ENCODE data around the gene ZNF559. TPM values are rescaled to one million over a fixed set of nuclear protein-coding genes. Genes with fewer than 3 reads are reported as not detected.
"Not testable (repeated sequence)": the region's sequence is repeated elsewhere in the genome, so short reads cannot be mapped to it uniquely, and the experiment has no call there.

Gene ZNF559
- total RNA-seq: 10 to 100 TPM; 18.4 to 39.1 (median 23.4) TPM

DNA sequence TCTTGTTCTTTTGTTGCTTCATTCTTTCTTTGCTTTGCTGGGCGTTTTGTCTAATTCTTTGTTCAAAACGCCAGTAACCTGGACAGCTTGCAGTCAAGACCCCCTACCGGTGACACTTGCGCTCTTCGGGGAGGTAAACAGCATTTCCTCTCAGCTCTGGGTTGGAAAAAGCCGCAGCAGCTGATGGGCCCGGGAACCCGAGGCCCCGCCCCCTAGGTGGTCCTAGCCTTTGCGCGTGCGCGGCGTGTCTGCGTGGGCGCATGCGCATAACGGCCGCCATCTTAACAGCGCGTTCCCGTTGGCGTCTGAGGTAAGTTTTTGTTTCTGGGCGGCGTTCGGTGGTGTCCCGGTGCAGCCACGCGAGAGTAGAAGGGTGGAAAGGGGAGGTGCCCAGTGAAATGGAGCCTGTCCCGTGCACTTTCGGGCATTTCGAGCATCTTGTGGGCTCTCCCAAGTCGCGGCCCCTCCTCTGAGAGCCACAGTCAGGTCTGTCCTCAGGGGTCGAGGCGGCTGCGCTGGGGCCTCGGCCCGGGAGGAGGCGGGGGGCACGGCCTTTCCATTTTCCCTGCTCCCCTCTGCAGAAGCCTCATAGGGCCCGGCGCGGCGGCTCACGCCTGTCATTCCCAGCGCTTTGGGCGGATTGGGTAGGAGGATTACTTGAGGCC lies at the start of gene ZNF559:
ZNF559 (plus strand) TSS at position 261 of the 665 bp plus-strand sequence. CDS start 14,371 bp downstream, outside the sequence.
- Histone ChIP-seq H3K4me3 (peak within 1 kb of the TSS; percentile 72 to 89 (median 86)), H3K27me3 (no peaks in the 10 kb centered on the region), H3K4me1 (no peaks in the 10 kb centered on the region), H3K9me3 (peaks cover 17 to 39% of the 10 kb centered on the region in 2 donors), H3K27ac (peak within 1 kb of the TSS; percentile 91 to 94), H3K36me3 (no peaks in the 10 kb centered on the region)
- intact Hi-C loops (cut with DNase I; ENCODE audit: low total_unique reads): no loop called here
- peak; percentile 93 to 94 for DNase-seq (ENCODE audit: low spot score in 2 of 2)
- TF ChIP-seq, protein P1, sequence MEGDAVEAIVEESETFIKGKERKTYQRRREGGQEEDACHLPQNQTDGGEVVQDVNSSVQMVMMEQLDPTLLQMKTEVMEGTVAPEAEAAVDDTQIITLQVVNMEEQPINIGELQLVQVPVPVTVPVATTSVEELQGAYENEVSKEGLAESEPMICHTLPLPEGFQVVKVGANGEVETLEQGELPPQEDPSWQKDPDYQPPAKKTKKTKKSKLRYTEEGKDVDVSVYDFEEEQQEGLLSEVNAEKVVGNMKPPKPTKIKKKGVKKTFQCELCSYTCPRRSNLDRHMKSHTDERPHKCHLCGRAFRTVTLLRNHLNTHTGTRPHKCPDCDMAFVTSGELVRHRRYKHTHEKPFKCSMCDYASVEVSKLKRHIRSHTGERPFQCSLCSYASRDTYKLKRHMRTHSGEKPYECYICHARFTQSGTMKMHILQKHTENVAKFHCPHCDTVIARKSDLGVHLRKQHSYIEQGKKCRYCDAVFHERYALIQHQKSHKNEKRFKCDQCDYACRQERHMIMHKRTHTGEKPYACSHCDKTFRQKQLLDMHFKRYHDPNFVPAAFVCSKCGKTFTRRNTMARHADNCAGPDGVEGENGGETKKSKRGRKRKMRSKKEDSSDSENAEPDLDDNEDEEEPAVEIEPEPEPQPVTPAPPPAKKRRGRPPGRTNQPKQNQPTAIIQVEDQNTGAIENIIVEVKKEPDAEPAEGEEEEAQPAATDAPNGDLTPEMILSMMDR (IDR thresholded peaks at IDR 0.05): peak in 2 of 3 donors; percentile 31 to 32
- no peak for TF ChIP-seq POLR2A (IDR thresholded peaks at IDR 0.05)
- TF ChIP-seq POLR2AphosphoS5 (IDR thresholded peaks at IDR 0.05): peak; percentile 28 to 44 (median 29)

DNA sequence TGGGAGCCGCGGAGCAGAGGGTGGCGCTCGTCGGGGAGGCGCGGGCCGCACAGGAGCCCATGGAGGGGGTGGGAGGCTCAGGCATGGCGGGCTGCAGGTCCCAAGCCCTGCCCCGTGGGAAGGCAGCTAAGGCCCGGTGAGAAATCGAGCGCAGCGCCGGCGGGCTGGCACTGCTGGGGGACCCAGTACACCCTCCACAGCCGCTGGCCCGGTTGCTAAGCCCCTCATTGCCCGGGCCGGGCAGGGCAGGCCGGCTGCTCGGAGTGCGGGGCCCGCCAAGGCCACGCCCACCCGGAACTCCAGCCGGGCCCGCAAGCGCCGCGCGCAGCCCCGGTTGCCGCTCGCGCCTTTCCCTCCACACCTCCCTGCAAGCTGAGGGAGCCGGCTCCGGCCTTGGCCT lies 40.5 kb upstream of the ZNF559 start:
- peaks cover 46 to 49% of the 10 kb centered on the region in 2 donors for H3K9me3 ChIP-seq
- H3K4me1 ChIP-seq; H3K27me3 ChIP-seq; DNase-seq (ENCODE audit: low spot score in 2 of 2); intact Hi-C loops (cut with DNase I; ENCODE audit: low total_unique reads); H3K36me3 ChIP-seq; H3K27ac ChIP-seq: not testable (repeated sequence)
- H3K4me3 ChIP-seq: peak overlapping the region in 1 of 3 donors; percentile 44

DNA sequence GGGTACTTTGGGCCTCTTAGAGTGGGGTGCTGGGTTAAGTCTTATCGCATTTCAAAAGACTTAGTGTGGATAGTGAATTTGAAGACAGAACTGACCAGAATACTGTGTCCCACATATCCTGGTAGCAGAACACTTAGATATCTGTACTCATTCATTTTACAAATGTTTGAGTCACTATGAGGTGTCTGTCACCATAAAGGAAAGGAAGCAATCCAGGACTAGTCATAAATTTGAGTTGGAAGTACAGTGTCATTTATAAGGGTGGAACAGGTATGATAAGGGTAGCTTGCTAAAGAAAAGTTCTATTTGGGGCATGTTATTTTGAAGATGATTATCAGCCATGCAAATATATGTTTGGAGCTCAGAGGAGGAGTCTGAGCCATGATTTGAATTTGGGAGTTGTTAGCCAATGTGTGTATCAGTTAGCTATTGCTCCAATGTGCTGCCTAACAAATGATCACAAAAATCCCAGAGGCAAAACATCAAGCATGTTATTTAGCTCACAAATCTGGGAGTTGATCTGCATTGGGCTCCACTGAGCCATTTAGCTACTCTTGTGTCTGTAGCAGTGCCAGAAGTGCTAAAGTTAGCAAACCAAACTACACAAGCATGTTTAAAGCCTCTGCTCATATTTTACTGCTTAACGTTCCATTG lies 34.6 kb upstream of the ZNF559 start:
- no peak for DNase-seq (ENCODE audit: low spot score in 2 of 2)
- Histone ChIP-seq H3K4me3 (no peak overlapping the region), H3K36me3 (no peaks in the 10 kb centered on the region), H3K27me3 (no peaks in the 10 kb centered on the region), H3K4me1 (no peaks in the 10 kb centered on the region), H3K9me3 (peaks cover 80 to 81% of the 10 kb centered on the region in 2 donors), H3K27ac (no peak overlapping the region)
- TF ChIP-seq POLR2AphosphoS5 (IDR thresholded peaks at IDR 0.05) (no peak), POLR2A (IDR thresholded peaks at IDR 0.05) (no peak)
- intact Hi-C loops (cut with DNase I; ENCODE audit: low total_unique reads): no loop called here

DNA sequence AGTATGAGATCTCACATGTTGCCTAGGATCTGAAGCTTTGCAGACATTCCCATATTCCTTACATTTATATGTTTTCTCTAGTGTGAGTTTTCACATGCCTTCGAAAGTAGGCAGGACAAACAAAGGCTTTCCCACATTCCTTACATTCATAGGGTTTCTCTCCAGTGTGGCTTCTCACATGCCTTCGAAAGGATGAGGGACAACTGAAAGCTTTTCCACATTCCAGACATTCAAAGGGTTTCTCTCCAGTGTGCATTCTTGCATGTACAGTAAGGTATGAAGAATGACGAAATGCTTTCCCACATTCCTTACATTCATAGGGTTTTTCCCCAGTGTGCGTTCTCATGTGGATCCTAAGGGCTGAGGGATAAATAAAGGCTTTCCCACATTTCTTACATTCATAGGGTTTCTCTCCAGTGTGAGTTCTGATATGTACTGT lies 28.5 kb upstream of the ZNF559 start:
- peaks cover 43% of the 10 kb centered on the region for H3K36me3 ChIP-seq
- H3K27me3 ChIP-seq: no peaks in the 10 kb centered on the region
- TF ChIP-seq POLR2AphosphoS5 (IDR thresholded peaks at IDR 0.05): no peak
- no peak for TF ChIP-seq POLR2A (IDR thresholded peaks at IDR 0.05)
- TF ChIP-seq, protein P1 (IDR thresholded peaks at IDR 0.05): no peak
- H3K9me3 ChIP-seq: peaks cover 86 to 99% of the 10 kb centered on the region in 2 donors
- intact Hi-C loops (cut with DNase I; ENCODE audit: low total_unique reads): no loop called here
- no peak overlapping the region for H3K27ac ChIP-seq
- no peak for DNase-seq (ENCODE audit: low spot score in 2 of 2)
- no peak overlapping the region for H3K4me3 ChIP-seq
- no peaks in the 10 kb centered on the region for H3K4me1 ChIP-seq

DNA sequence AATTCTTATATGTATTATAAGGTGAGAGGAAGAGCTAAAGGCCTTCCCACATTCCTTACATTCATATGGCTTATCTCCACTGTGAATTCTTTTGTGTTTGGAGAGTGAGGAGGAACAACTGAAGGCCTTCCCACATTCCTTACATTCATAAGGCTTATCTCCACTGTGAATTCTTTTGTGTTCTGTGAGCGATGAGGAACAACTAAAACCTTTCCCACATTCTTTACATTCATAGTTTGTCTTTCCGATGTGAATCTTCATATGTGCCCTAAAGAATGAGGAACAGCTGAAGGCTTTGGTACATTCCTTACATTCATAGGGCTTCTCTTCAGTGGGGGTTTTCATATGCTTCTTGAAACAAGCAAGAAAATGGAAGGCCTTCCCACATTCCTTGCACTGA lies 27.6 kb upstream of the ZNF559 start:
- Histone ChIP-seq H3K27me3 (no peaks in the 10 kb centered on the region), H3K4me3 (peak overlapping the region in 1 of 3 donors; percentile 29), H3K27ac (no peak overlapping the region), H3K4me1 (no peaks in the 10 kb centered on the region), H3K36me3 (peaks cover 51% of the 10 kb centered on the region), H3K9me3 (peaks cover 91 to 100% of the 10 kb centered on the region in 2 donors)
- no peak for DNase-seq (ENCODE audit: low spot score in 2 of 2)
- TF ChIP-seq POLR2AphosphoS5 (IDR thresholded peaks at IDR 0.05): no peak
- TF ChIP-seq, protein P1 (IDR thresholded peaks at IDR 0.05): no peak
- no peak for TF ChIP-seq POLR2A (IDR thresholded peaks at IDR 0.05)
- intact Hi-C loops (cut with DNase I; ENCODE audit: low total_unique reads): no loop called here

DNA sequence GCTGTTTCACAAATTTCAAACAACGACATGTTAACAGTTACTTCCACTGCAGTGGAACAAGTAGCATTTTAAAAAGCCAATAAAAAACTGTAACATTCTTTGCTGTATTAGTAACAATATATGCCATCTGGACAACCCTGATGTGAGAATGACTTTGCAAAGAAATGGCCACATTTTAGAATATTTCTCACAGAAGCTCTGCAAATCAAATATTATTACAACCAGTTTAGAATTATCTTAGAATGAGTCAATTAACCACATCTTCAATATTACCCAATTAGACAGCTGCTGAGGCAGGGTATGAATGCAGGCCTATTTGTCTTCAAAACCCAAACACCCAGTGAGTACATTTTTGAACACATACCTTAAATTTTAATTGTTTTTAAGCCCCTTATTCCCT lies 17.5 kb upstream of the ZNF559 start:
- no peak for DNase-seq (ENCODE audit: low spot score in 2 of 2)
- H3K4me3 ChIP-seq: no peak overlapping the region
- intact Hi-C loops (cut with DNase I; ENCODE audit: low total_unique reads): no loop called here
- peaks cover 0 to 4% of the 10 kb centered on the region in 2 donors for H3K4me1 ChIP-seq
- peaks cover 19% of the 10 kb centered on the region for H3K36me3 ChIP-seq
- H3K27me3 ChIP-seq: no peaks in the 10 kb centered on the region
- no peak overlapping the region for H3K27ac ChIP-seq
- TF ChIP-seq POLR2A (IDR thresholded peaks at IDR 0.05): no peak
- no peak for TF ChIP-seq POLR2AphosphoS5 (IDR thresholded peaks at IDR 0.05)
- TF ChIP-seq, protein P1 (IDR thresholded peaks at IDR 0.05): no peak
- H3K9me3 ChIP-seq: peaks cover 42 to 47% of the 10 kb centered on the region in 2 donors
